GM12873 (cell line): ENCODE data around the gene CDC26.

Source experiments
- CTCF ChIP-seq: IDR thresholded peaks from 2 replicates; pipeline ENCODE4 v1.5.1; 2012; ENCODE audit warnings: low read depth, mild to moderate bottlenecking, moderate library complexity, low read length, control low read depth; ENCODE audit not compliant: insufficient read depth; ENCODE audit errors: missing control alignments

The CDC26 gene

GRCh38 chr9:113275157-113276131, at the start of gene CDC26, which contains the start of gene PRPF4:
Gene CDC26 (minus strand): TSS chr9:113275572. CDS start chr9:113272507, 3,065 bp downstream.
Gene PRPF4 (plus strand): TSS chr9:113275658. CDS start chr9:113275744, 86 bp downstream.
- TF ChIP-seq CTCF, result no peak

GRCh38 chr9:113322671-113323070, 47.3 kb upstream of the CDC26 start:
- no peak for TF ChIP-seq CTCF

GRCh38 chr9:113320051-113320450, 44.7 kb upstream of the CDC26 start:
- no peak for TF ChIP-seq CTCF

- no peak for TF ChIP-seq CTCF
Observed at GRCh38 chr9:113319054-113319453, 43.7 kb upstream of the CDC26 start.

GRCh38 chr9:113317777-113318176, 42.4 kb upstream of the CDC26 start:
- TF ChIP-seq CTCF, result no peak

GRCh38 chr9:113316030-113316429, 40.7 kb upstream of the CDC26 start:
- no peak for TF ChIP-seq CTCF

GRCh38 chr9:113315231-113315630, 39.9 kb upstream of the CDC26 start:
- no peak for TF ChIP-seq CTCF
